Naive thymus-derived CD8-positive, alpha-beta T cell (primary cell): ENCODE results near the gene DCAF6. TPM values are rescaled to one million over a fixed set of nuclear protein-coding genes. Genes with fewer than 3 reads are reported as not detected.
A peak's percentile ranks its signal among the peaks of the same experiment; 100 is the strongest.

Experiments
- ATAC-seq, 2 donors: fragments of 150-1000 bp; cut with Tn5 transposase in 1 of 2; sonication (Bioruptor Pico), chemical (Tn5 transposase) in 1 of 2; 1 replicate in 1 of 2; 2 replicates in 1 of 2; pipeline ENCODE4 v1.10.0; 2021; ENCODE audit warnings: mild to moderate bottlenecking in 2 of 2, moderate library complexity in 2 of 2
- POLR2A ChIA-PET: fragments of 350-600 bp; sonication (Branson Sonifier 250); formaldehyde crosslinking; loops from one replicate; lab custom pipeline; 2021; ENCODE audit warnings: antibody characterized with exemption; lab: Charles Lee
- DNase-seq, 10 donors: peaks; one replicate each; pipeline versions ENCODE4 v3.0.0 to v3.0.0-alpha.2; 2020 to 2022
- H3K27ac Mint-ChIP-seq, 10 donors: one replicate each; pipeline ENCODE4 v1.8.0; 2020 to 2022; ENCODE audit warnings: mild to moderate bottlenecking in 10 of 10, mixed read lengths in 10 of 10, moderate library complexity in 4 of 10, inconsistent platforms in 1 of 10
- H3K27me3 Mint-ChIP-seq, 5 donors: one replicate each; pipeline ENCODE4 v1.8.0; 2021 to 2022; ENCODE audit warnings: mixed read lengths in 5 of 5
- H3K36me3 Mint-ChIP-seq, 3 donors: one replicate each; pipeline ENCODE4 v1.8.0; 2020 to 2022; ENCODE audit warnings: mixed read lengths in 3 of 3, mild to moderate bottlenecking in 2 of 3, inconsistent platforms in 1 of 3
- H3K4me1 Mint-ChIP-seq, 4 donors: one replicate each; pipeline ENCODE4 v1.8.0; 2021 to 2022; ENCODE audit warnings: mixed read lengths in 4 of 4
- H3K4me3 Mint-ChIP-seq, 10 donors: one replicate each; pipeline ENCODE4 v1.8.0; 2020 to 2022; ENCODE audit warnings: mild to moderate bottlenecking in 10 of 10, mixed read lengths in 10 of 10, moderate library complexity in 6 of 10, inconsistent platforms in 1 of 10
- H3K9me3 Mint-ChIP-seq, 9 donors: one replicate each; pipeline ENCODE4 v1.8.0; 2020 to 2022; ENCODE audit warnings: mixed read lengths in 9 of 9, mild to moderate bottlenecking in 3 of 9, inconsistent platforms in 1 of 9, moderate library complexity in 1 of 9
- polyA plus RNA-seq, 3 donors: library from polyadenylated mRNA; unstranded; fragments of 300-500 nt; fragmentation: Illumina TruSeq; gene quantifications; one replicate each; pipeline ENCODE4 v1.2.3, GENCODE V29; 2021
- total RNA-seq, 8 experiments: library from RNA in 2 of 8; stranded (reverse) in 2 of 8; gene quantifications; one replicate each; pipeline ENCODE4 v1.2.3 and lab custom pipeline; 2021 to 2026

The DCAF6 gene
- total and polyA plus RNA-seq, 5 experiments from 2014 or later: 5.7 to 30.1 (median 10.0) TPM

DNA sequence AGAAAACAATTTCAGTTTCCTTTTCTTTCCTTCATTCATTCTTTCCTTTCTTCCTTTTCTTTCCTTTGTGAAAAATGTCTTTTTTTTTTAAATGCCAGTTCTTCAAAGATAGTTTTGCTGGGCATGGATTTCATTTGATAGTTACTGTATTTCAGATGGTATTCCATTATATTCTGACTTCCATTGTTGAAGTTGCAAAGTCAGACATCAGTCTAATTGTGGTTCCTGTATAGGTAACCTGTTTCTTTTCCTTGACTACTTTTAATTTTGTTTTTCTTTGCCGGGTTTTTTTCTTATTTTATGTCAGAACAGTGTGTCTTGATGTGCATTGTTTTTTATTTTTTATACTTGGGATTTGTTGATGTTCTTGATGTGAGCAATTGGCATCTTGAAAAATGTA lies 40.8 kb downstream of the DCAF6 start:
- DNase-seq (no peak), ATAC-seq (no peak)
- peak overlapping the region in 1 of 10 donors; percentile 37 for H3K27ac Mint-ChIP-seq
- H3K36me3 Mint-ChIP-seq: peaks cover 10 to 70% (median 51%) of the 10 kb centered on the region in 3 donors
- H3K4me3 Mint-ChIP-seq: no peak overlapping the region
- no peaks in the 10 kb centered on the region for H3K27me3 Mint-ChIP-seq
- POLR2A ChIA-PET: no interaction called here
- peaks cover 4 to 17% (median 12%) of the 10 kb centered on the region in 4 donors for H3K4me1 Mint-ChIP-seq
- H3K9me3 Mint-ChIP-seq: peaks cover 0 to 2% (median 0%) of the 10 kb centered on the region in 9 donors

DNA sequence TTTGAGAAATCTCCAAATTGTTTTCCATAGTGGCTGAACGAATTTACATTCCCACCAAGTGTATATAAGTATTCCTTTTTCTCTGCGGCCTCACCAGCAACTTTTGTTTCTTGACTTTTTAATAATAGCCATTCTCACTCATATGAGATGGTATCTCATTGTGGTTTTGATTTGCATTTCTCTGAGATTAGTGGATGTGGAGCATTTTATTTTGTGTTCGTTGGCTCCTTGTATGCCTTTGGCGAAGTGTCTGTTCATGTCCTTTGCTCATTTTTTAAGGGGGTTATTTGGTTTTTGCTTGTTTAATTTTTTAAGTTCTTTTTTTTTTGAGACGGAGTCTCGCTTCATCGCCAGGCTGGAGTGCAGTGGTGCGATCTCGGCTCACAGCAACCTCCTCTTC lies 45.5 kb downstream of the DCAF6 start:
- Mint-ChIP-seq H3K4me3 (no peak overlapping the region), H3K27me3 (no peaks in the 10 kb centered on the region), H3K9me3 (peaks cover 0 to 2% (median 0%) of the 10 kb centered on the region in 9 donors), H3K36me3 (peaks cover 10 to 75% (median 33%) of the 10 kb centered on the region in 3 donors), H3K4me1 (peaks cover 9 to 27% (median 13%) of the 10 kb centered on the region in 4 donors), H3K27ac (peak overlapping the region in 1 of 10 donors; percentile 21)
- DNase-seq (no peak), ATAC-seq (no peak)
- POLR2A ChIA-PET: no interaction called here

DNA sequence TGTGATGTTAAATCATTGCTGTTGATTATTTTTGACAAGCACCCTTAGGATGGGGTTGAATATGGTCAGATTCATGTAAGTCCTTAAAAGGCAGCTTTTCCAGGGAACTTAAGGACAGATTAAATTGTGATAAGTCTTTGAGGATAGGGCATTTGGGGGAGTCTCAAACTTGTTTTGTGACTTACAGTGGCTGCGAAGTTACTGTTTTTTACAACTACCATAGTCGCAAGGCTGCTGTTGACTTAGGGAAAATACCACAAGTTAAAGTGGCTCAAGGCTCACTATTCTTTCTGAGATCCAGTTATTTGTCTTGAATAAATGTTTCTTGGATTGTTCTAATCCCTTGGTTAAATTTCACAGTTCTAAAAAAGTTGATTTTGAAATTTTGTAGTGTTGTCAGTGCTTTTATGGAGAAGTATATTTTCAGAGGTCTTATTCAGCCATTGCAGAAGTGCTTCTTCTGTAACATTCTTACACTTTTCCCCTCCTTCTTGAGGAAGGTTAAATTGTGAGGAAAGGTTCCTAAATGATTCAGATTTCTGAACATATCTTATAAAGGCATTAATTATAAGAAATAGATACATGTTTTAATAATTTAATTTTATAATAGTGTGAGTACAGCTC lies 47.4 kb downstream of the DCAF6 start:
- no peak overlapping the region for H3K27ac Mint-ChIP-seq
- no peaks in the 10 kb centered on the region for H3K27me3 Mint-ChIP-seq
- no peak for ATAC-seq
- POLR2A ChIA-PET: no interaction called here
- peaks cover 7 to 22% (median 12%) of the 10 kb centered on the region in 4 donors for H3K4me1 Mint-ChIP-seq
- H3K36me3 Mint-ChIP-seq: peaks cover 5 to 62% (median 23%) of the 10 kb centered on the region in 3 donors
- H3K4me3 Mint-ChIP-seq: no peak overlapping the region
- no peaks in the 10 kb centered on the region for H3K9me3 Mint-ChIP-seq
- DNase-seq: no peak

DNA sequence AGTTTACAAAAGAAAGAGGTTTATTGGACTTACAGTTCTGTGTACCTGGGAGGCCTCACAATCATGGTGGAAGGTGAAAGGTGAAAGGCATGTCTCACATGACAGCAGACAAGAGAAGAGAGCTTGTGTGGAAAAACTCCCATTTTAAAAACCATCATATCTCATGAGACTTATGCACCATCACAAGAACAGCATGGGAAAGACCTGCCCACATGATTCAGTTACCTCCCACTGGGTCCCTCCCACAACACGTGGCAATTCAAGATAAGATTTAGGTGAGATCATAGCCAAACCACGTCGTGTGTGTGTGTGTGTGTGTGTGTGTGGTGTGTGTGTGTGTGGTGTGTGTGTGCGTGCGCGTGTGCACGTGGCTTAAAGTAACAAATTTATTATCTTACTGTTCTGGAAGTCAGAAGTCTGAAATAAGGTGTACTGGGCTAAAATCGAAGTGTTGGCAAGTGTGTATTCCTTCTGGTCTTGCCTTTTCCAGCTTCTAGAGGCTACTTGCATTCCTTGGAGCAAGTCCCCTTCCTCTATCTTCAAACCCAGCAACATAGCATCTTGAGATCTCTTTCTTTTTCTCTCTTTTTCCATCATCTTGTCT lies 48.5 kb downstream of the DCAF6 start:
- POLR2A ChIA-PET: no interaction called here

DNA sequence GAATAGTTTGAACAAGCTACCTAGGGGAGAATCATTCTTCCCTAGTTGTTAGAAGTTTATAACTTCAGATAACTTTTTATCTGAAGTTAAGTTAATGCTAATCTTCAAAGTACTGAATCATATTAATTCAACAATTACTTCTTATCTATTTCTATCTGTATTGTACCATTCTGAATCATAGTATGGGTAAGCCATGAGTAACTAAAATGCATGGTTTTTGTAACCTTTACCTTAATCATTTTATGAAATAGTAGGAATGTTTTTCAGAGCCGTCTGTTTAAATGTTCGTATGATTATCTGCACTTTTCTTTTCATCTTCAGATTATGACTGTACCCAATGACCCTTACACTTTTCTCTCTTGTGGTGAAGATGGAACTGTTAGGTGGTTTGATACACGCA lies 50.7 kb downstream of the DCAF6 start:
- Mint-ChIP-seq H3K4me1 (peaks cover 3 to 10% (median 5%) of the 10 kb centered on the region in 4 donors), H3K36me3 (peaks cover 0 to 48% (median 12%) of the 10 kb centered on the region in 3 donors), H3K9me3 (no peaks in the 10 kb centered on the region), H3K27ac (no peak overlapping the region), H3K27me3 (no peaks in the 10 kb centered on the region), H3K4me3 (no peak overlapping the region)
- DNase-seq: no peak
- ATAC-seq: no peak
- POLR2A ChIA-PET: no interaction called here

More for the DNA sequence above, 48.5 kb downstream of the DCAF6 start:
- peak overlapping the region in 1 of 10 donors; percentile 11 for H3K27ac Mint-ChIP-seq
- peak overlapping the region in 2 of 10 donors; percentile 23 to 34 for H3K4me3 Mint-ChIP-seq
- H3K36me3 Mint-ChIP-seq: peaks cover 0 to 60% (median 20%) of the 10 kb centered on the region in 3 donors
- no peaks in the 10 kb centered on the region for H3K9me3 Mint-ChIP-seq
- peaks cover 7 to 16% (median 10%) of the 10 kb centered on the region in 4 donors for H3K4me1 Mint-ChIP-seq
- DNase-seq (no peak), ATAC-seq (no peak)
- no peaks in the 10 kb centered on the region for H3K27me3 Mint-ChIP-seq

DNA sequence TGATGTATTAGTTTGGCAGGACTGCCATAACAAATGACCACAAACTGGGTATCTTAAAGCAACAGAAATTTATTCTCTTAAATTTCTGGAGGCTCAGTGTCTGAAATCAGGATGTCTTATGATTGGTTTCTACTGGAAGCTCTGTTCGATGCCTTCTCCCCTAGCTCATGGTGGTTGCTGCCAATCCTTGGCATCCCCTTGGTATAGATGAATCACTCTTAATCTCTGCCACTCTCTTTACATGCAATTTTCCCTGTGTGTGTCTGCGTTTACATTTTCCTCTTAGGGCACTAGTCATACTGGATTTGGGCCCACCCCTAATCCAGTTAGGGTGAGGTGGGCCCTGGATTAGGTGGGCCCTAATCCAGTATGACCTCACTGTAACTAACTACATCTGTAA lies 55.1 kb downstream of the DCAF6 start:
- no peaks in the 10 kb centered on the region for H3K27me3 Mint-ChIP-seq
- H3K9me3 Mint-ChIP-seq: no peaks in the 10 kb centered on the region
- H3K36me3 Mint-ChIP-seq: peaks cover 4 to 50% (median 19%) of the 10 kb centered on the region in 3 donors
- no peak for ATAC-seq
- H3K4me3 Mint-ChIP-seq: no peak overlapping the region
- POLR2A ChIA-PET: no interaction called here
- DNase-seq: no peak
- no peak overlapping the region for H3K27ac Mint-ChIP-seq
- peaks cover 0 to 5% (median 0%) of the 10 kb centered on the region in 4 donors for H3K4me1 Mint-ChIP-seq

DNA sequence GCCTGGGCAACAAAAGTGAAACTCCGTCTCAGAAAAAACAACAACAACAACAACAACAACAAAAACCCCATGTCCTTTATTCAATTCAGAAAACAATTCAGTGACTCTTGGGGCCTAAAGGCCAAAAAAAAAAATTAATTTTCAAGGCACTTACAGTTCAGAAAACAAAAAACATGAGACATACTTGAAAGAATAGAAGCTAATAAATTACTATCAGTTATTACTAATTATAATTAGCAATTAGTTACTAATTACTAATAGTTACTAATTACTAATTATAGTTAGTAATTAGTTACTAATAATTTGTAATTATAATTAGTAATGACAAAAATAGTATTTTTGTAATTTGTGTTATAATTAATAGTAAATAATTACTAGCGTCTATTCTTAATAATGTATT lies 57.2 kb downstream of the DCAF6 start:
- no peak overlapping the region for H3K4me3 Mint-ChIP-seq
- POLR2A ChIA-PET: no interaction called here
- H3K27ac Mint-ChIP-seq: no peak overlapping the region
- DNase-seq (no peak), ATAC-seq (no peak)
- peaks cover 0 to 7% (median 0%) of the 10 kb centered on the region in 4 donors for H3K4me1 Mint-ChIP-seq
- peaks cover 4 to 53% (median 23%) of the 10 kb centered on the region in 3 donors for H3K36me3 Mint-ChIP-seq
- no peaks in the 10 kb centered on the region for H3K27me3 Mint-ChIP-seq
- no peaks in the 10 kb centered on the region for H3K9me3 Mint-ChIP-seq

DNA sequence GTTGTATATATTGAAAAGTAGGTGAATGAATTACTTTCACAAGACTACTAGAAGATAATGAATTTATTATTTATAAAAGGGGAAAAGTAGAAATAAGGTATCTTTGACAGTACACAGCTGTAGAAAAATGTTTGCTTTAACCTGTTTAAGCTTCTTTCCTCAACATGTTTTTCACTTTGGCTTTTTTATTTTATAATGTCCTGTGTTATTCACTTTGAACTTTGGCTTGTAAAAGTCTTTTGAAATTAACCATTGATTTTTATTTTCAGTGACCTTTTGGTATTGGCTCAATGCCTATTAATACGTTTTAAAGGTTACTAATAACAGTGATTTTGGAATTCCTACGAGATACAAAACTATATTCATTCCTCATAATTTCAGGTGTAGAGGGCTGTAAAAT lies 58.1 kb downstream of the DCAF6 start:
- H3K4me1 Mint-ChIP-seq: peaks cover 0 to 7% (median under 1%) of the 10 kb centered on the region in 4 donors
- no peaks in the 10 kb centered on the region for H3K27me3 Mint-ChIP-seq
- no peaks in the 10 kb centered on the region for H3K9me3 Mint-ChIP-seq
- ATAC-seq (no peak), DNase-seq (no peak)
- H3K36me3 Mint-ChIP-seq: peaks cover 4 to 52% (median 26%) of the 10 kb centered on the region in 3 donors
- H3K4me3 Mint-ChIP-seq: no peak overlapping the region
- no peak overlapping the region for H3K27ac Mint-ChIP-seq
- POLR2A ChIA-PET: no interaction called here

DNA sequence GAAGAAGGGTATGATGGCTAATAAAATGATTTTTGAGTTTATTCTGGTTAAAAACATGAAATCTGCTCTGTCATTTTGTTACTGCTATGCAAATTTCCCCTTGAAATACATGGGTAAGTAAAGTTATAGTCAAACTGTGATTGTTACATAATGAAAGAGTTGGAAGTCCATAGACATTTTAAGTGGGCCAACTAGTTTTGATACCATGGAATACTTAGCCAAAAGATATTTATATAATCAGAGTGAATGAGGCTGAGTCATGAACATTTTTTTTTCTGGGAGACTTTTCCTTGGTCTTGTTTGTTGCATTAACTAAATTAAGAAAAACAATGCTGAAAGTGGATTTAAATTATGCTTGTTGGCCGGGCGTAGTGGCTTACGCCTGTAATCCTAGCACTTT lies 58.6 kb downstream of the DCAF6 start:
- Mint-ChIP-seq H3K27me3 (no peaks in the 10 kb centered on the region), H3K4me1 (peaks cover 0 to 7% (median under 1%) of the 10 kb centered on the region in 4 donors), H3K9me3 (no peaks in the 10 kb centered on the region), H3K4me3 (no peak overlapping the region), H3K27ac (no peak overlapping the region), H3K36me3 (peaks cover 4 to 51% (median 26%) of the 10 kb centered on the region in 3 donors)
- ATAC-seq (no peak), DNase-seq (no peak)
- POLR2A ChIA-PET: no interaction called here

DNA sequence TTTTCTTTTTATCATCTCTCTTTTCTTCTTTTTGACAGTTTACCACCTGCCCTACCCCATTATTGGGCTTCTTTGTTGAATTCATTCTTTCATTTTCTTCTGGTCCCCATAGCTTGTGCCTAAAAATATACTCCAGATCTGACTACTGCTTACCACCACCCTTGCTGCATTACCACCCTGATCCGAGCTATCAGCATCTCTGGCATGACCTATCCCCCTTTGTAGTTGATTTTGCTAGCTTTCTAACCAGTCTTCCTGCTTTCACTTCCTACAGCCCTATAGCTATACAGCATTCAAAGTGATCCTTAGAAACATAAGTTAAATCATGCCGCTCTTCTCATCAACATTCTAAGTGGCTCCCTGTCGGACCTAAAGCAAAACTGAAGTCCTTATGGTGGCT lies 59.8 kb downstream of the DCAF6 start:
- peaks cover 0 to 7% (median under 1%) of the 10 kb centered on the region in 4 donors for H3K4me1 Mint-ChIP-seq
- no peak for ATAC-seq
- no peak for DNase-seq
- H3K36me3 Mint-ChIP-seq: peaks cover 4 to 53% (median 27%) of the 10 kb centered on the region in 3 donors
- no peaks in the 10 kb centered on the region for H3K9me3 Mint-ChIP-seq
- POLR2A ChIA-PET: no interaction called here
- H3K27ac Mint-ChIP-seq: peak overlapping the region in 4 of 10 donors; percentile 6 to 23 (median 15)
- H3K27me3 Mint-ChIP-seq: no peaks in the 10 kb centered on the region
- no peak overlapping the region for H3K4me3 Mint-ChIP-seq

DNA sequence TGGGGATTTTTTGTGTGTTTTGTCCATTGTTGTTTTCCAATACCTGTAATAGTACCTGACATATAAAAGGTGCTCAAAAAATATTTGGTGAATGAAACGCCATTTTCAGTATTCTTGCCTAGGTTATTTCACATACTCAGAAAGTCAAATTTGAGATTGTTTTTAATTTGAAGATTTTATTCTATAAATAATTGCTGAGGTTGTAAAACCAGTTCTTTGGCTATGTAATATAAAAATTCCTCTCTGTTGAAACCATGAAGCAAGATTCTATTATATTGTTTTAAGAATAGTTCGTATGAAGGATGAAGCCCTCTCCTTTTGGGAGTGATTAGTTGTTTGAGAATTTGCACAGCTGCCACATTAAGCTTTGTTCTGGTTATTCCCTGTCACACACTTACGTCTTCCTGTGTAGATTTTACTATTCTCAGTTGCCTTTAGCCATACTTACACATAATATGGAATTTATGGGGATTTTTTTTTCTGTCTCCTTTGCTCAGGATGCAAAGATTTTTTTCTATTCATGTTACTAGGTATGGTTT lies 60.6 kb downstream of the DCAF6 start:
- no peaks in the 10 kb centered on the region for H3K27me3 Mint-ChIP-seq
- H3K4me3 Mint-ChIP-seq: no peak overlapping the region
- ATAC-seq: no peak
- H3K27ac Mint-ChIP-seq: no peak overlapping the region
- no peaks in the 10 kb centered on the region for H3K9me3 Mint-ChIP-seq
- POLR2A ChIA-PET: no interaction called here
- peaks cover 0 to 7% (median under 1%) of the 10 kb centered on the region in 4 donors for H3K4me1 Mint-ChIP-seq
- peaks cover 4 to 55% (median 22%) of the 10 kb centered on the region in 3 donors for H3K36me3 Mint-ChIP-seq
- no peak for DNase-seq

DNA sequence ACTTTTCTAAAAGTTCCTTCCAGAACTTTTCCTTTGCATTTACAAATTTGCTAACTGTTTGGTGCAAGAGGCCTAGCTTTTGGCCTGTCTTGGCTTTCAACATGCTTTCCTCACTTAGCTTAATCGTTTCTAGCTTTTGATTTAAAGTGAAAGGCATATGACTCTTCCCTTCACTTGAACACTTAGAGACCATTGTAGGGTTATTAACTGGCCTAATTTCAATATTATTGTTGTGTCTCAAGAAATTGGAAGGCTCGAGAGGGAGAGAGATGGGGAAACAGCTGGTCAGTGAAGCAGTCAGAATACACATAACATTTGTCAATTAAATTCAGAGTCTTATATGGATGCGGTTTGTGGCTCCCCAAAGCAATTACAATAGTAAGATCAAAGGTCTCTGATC lies 63.4 kb downstream of the DCAF6 start:
- Mint-ChIP-seq H3K36me3 (peaks cover 0 to 57% (median 24%) of the 10 kb centered on the region in 3 donors), H3K27ac (no peak overlapping the region), H3K9me3 (no peaks in the 10 kb centered on the region), H3K4me3 (no peak overlapping the region), H3K4me1 (peaks cover 0 to 7% (median under 1%) of the 10 kb centered on the region in 4 donors), H3K27me3 (no peaks in the 10 kb centered on the region)
- no peak for ATAC-seq
- POLR2A ChIA-PET: no interaction called here
- DNase-seq: no peak

DNA sequence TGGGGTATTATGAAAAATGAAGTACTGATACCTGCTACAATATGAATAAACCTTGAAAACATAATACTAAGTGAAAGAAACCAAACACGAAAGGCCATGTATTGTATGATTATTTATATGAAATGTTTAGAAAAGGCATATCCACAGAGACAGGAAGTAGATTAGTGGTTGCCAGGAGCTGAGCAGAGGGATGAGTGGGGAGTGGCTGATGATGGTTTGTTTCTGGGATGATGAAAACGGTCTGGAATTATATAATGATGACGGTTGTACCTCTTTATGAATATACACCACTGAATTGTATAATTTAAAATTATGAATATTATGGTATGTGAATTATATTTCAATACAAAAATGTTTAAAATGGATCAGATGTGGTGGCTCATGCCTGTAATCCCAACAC lies 64.2 kb downstream of the DCAF6 start:
- Mint-ChIP-seq H3K4me1 (peaks cover 0 to 7% (median under 1%) of the 10 kb centered on the region in 4 donors), H3K27me3 (no peaks in the 10 kb centered on the region), H3K27ac (no peak overlapping the region), H3K36me3 (peaks cover 0 to 53% (median 20%) of the 10 kb centered on the region in 3 donors), H3K4me3 (no peak overlapping the region), H3K9me3 (no peaks in the 10 kb centered on the region)
- DNase-seq: no peak
- no peak for ATAC-seq
- POLR2A ChIA-PET: no interaction called here
